Measurements from ENCODE around the gene LMCD1. TPM values are rescaled to one million over a fixed set of nuclear protein-coding genes. Genes with fewer than 3 reads are reported as not detected.

The LMCD1 gene
- total and polyA plus RNA-seq, 4 donors = 33.6 to 179 (median 98.4) TPM

DNA sequence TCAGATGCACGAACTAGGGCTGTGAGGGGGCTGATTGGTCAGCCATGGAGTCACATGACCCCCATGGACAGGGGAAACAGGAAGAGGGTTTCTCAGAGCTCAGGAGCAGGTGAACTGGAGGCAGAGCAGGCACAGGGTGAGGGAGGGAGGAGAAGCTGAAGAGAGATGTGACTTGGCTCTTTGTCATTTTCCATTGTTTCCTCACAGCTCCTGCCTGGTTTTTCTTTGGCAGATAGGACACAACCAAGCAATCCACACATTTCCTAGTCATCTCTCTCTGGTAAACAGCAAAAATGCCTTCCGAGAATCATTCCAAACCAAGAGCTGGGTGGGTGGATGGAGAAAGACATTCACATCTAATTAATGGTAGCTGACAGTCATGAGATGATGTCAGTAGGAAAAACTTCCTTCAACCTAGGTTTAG, 43.4 kb upstream of the LMCD1 start:
- no peaks in the 10 kb centered on the region for H3K36me3 ChIP-seq (ENCODE audit: control insufficient read depth in 4 of 4, insufficient read depth in 4 of 4, low read length in 4 of 4)
- DNase-seq (no peak), ATAC-seq (ENCODE audit: insufficient read depth, low FRiP score) (no peak)
- no peak overlapping the region for H3K9ac ChIP-seq (ENCODE audit: insufficient read depth in 1 of 2, low read length in 2 of 2)
- TF ChIP-seq, protein P1, sequence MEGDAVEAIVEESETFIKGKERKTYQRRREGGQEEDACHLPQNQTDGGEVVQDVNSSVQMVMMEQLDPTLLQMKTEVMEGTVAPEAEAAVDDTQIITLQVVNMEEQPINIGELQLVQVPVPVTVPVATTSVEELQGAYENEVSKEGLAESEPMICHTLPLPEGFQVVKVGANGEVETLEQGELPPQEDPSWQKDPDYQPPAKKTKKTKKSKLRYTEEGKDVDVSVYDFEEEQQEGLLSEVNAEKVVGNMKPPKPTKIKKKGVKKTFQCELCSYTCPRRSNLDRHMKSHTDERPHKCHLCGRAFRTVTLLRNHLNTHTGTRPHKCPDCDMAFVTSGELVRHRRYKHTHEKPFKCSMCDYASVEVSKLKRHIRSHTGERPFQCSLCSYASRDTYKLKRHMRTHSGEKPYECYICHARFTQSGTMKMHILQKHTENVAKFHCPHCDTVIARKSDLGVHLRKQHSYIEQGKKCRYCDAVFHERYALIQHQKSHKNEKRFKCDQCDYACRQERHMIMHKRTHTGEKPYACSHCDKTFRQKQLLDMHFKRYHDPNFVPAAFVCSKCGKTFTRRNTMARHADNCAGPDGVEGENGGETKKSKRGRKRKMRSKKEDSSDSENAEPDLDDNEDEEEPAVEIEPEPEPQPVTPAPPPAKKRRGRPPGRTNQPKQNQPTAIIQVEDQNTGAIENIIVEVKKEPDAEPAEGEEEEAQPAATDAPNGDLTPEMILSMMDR (IDR thresholded peaks at IDR 0.05; ENCODE audit: control extremely low read depth, extremely low read depth) = no peak
- H3K4me3 ChIP-seq = no peak overlapping the region
- WGBS, 2 donors = 77 to 88% methylated on average over 2 of the region's 2 CpGs
- peak overlapping the region in 1 of 2 donors; percentile 41 for H3K27ac ChIP-seq (ENCODE audit: low read depth in 1 of 2, low read length in 1 of 2)
- peaks cover 2 to 11% (median 5%) of the 10 kb centered on the region in 5 donors for H3K4me1 ChIP-seq (ENCODE audit: control insufficient read depth in 5 of 5, insufficient read depth in 5 of 5, low read length in 5 of 5)
- no peaks in the 10 kb centered on the region for H3K27me3 ChIP-seq (ENCODE audit: control insufficient read depth in 3 of 3, insufficient read depth in 3 of 3, low read length in 2 of 3)
- no peaks in the 10 kb centered on the region for H3K9me3 ChIP-seq (ENCODE audit: control insufficient read depth in 4 of 4, insufficient read depth in 3 of 4, low read length in 3 of 4)

DNA sequence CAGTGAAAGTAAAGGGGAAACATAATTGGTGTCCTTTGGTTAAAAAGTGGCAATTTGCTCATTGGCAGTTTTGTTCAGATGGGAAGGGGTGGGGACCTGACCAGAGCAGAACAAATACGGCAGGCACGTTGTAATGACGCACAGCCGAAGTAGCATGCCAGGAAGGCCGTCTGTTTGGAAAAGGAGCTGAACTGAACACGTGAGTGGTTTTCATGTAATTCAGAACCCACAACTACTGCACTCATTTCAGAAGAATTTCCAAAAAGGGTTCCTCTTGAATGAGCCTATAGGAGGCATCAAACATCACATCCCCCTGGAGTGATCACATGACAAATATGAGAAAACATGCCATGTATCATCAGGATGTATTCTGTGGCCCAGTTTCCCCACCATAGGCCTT, 42.9 kb upstream of the LMCD1 start:
- peak in 1 of 3 donors; percentile 29 for DNase-seq

DNA sequence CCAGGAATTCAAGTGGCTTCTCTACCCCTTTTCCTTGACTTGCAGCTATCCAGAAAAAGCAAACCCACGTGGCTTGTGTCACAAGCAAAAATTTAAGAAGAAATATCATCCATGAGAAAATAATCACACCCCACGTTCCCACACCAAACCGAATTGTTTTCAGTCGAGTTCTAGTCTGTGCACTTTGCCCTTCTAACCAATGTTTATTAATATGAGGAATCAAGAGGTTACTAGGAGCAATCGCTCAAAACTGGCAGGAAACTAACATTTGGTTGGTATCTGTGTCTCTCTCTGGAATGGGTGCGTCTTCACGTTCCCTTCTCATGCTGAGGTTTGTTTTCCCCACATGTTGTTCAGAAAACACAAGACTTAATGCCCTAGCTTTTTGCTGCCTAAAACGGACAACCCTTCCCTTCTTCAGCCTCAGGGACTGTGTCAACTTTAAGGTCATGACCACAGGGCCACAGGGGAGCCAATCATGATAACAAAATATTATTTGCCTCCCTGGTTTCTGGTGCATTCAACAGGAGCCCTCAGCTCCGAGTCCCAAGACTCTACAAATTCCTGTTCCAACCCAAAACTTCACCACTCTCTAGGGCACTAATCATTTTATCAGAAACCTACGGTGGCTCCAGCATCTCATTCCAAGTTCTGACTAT, 41.4 kb upstream of the LMCD1 start:
- Histone ChIP-seq H3K4me1 (ENCODE audit: control insufficient read depth in 5 of 5, insufficient read depth in 5 of 5, low read length in 5 of 5) (peaks cover 2 to 11% (median 6%) of the 10 kb centered on the region in 5 donors), H3K27me3 (ENCODE audit: control insufficient read depth in 3 of 3, insufficient read depth in 3 of 3, low read length in 2 of 3) (no peaks in the 10 kb centered on the region), H3K36me3 (ENCODE audit: control insufficient read depth in 4 of 4, insufficient read depth in 4 of 4, low read length in 4 of 4) (no peaks in the 10 kb centered on the region), H3K27ac (ENCODE audit: low read depth in 1 of 2, low read length in 1 of 2) (peak overlapping the region in 1 of 2 donors; percentile 49), H3K4me3 (no peak overlapping the region), H3K9me3 (ENCODE audit: control insufficient read depth in 4 of 4, insufficient read depth in 3 of 4, low read length in 3 of 4) (no peaks in the 10 kb centered on the region), H3K9ac (ENCODE audit: insufficient read depth in 1 of 2, low read length in 2 of 2) (no peak overlapping the region)
- WGBS, 2 donors = 78% methylated on average over 10 of the region's 10 CpGs
- ATAC-seq (ENCODE audit: insufficient read depth, low FRiP score) (no peak), DNase-seq (no peak)
- TF ChIP-seq, protein P1 (IDR thresholded peaks at IDR 0.05; ENCODE audit: control extremely low read depth, extremely low read depth) = no peak

More for the DNA sequence above, 42.9 kb upstream of the LMCD1 start:
- H3K27me3 ChIP-seq (ENCODE audit: control insufficient read depth in 3 of 3, insufficient read depth in 3 of 3, low read length in 2 of 3) = no peaks in the 10 kb centered on the region
- H3K4me1 ChIP-seq (ENCODE audit: control insufficient read depth in 5 of 5, insufficient read depth in 5 of 5, low read length in 5 of 5) = peaks cover 2 to 11% (median 5%) of the 10 kb centered on the region in 5 donors
- H3K36me3 ChIP-seq (ENCODE audit: control insufficient read depth in 4 of 4, insufficient read depth in 4 of 4, low read length in 4 of 4) = no peaks in the 10 kb centered on the region
- WGBS, 2 donors = 71 to 82% methylated on average over 6 of the region's 6 CpGs
- no peak overlapping the region for H3K4me3 ChIP-seq
- no peaks in the 10 kb centered on the region for H3K9me3 ChIP-seq (ENCODE audit: control insufficient read depth in 4 of 4, insufficient read depth in 3 of 4, low read length in 3 of 4)
- TF ChIP-seq, protein P1 (IDR thresholded peaks at IDR 0.05; ENCODE audit: control extremely low read depth, extremely low read depth) = no peak
- H3K27ac ChIP-seq (ENCODE audit: low read depth in 1 of 2, low read length in 1 of 2) = peak overlapping the region in 1 of 2 donors; percentile 42
- no peak for ATAC-seq (ENCODE audit: insufficient read depth, low FRiP score)
- H3K9ac ChIP-seq (ENCODE audit: insufficient read depth in 1 of 2, low read length in 2 of 2) = no peak overlapping the region
